Measurements from ENCODE around the gene TMEM202.

- TF ChIP-seq GATA2 (IDR thresholded peaks at IDR 0.05; ENCODE audit: insufficient read depth, insufficient read length, low read depth, low read length) (no peak), CTCF (IDR thresholded peaks at IDR 0.05; ENCODE audit: extremely low read depth in 1 of 2, insufficient read depth in 1 of 2, low read depth in 1 of 2, low read length in 2 of 2) (no peak), EZH2 (IDR thresholded peaks at IDR 0.05; ENCODE audit: borderline replicate concordance, low read depth, low read length, severe bottlenecking) (no peak), MAX (IDR thresholded peaks at IDR 0.05; ENCODE audit: insufficient read depth, insufficient read length) (no peak), POLR2AphosphoS5 (IDR thresholded peaks at IDR 0.05; ENCODE audit: insufficient read depth, low read depth, low read length) (no peak), FOS (IDR thresholded peaks at IDR 0.05; ENCODE audit: borderline replicate concordance, insufficient read depth, low read length) (no peak)
Measured at GRCh38 chr15:72353266-72353665, 44.8 kb upstream of the TMEM202 start.
